HepG2 (cell line): Measurements from ENCODE around the gene KRT10. TPM values are rescaled to one million over a fixed set of nuclear protein-coding genes. Genes with fewer than 3 reads are reported as not detected.

Experiments used
- AGO1 ChIP-seq: fragments of 200-400 bp; formaldehyde crosslinking; IDR thresholded peaks from 2 replicates; pipeline ENCODE4 v1.6.1; 2017; ENCODE audit warnings: mild to moderate bottlenecking, low read depth, low read length, moderate library complexity; ENCODE audit not compliant: poor library complexity, severe bottlenecking
- AGO2 ChIP-seq: fragments of 200-400 bp; formaldehyde crosslinking; optimal IDR thresholded peaks from 2 replicates; pipeline ENCODE3; 2017; ENCODE audit warnings: mild to moderate bottlenecking, low read depth, low read length, moderate library complexity
- ATAD3A ChIP-seq: sonication (generic); formaldehyde crosslinking; IDR thresholded peaks from 2 replicates; pipeline ENCODE4 v1.4.0; 2020; ENCODE audit warnings: missing genetic modification reagents
- DMTF1 ChIP-seq: sonication (generic); formaldehyde crosslinking; IDR thresholded peaks from 2 replicates; pipeline ENCODE4 v1.4.0; 2020; ENCODE audit warnings: mild to moderate bottlenecking, missing genetic modification reagents
- DR1 ChIP-seq: sonication (generic); formaldehyde crosslinking; IDR thresholded peaks from 2 replicates; pipeline ENCODE4 v1.8.0; 2021; ENCODE audit warnings: mild to moderate bottlenecking, missing genetic modification reagents, inconsistent platforms
- FOXK2 ChIP-seq: fragments of 450-650 bp; IDR thresholded peaks from 2 replicates; pipeline ENCODE4 v1.6.1; 2016
- MAZ ChIP-seq, 2 experiments: sonication (generic) in 1 of 2; formaldehyde crosslinking in 1 of 2; IDR thresholded peaks; 2 replicates each; pipeline versions ENCODE4 v1.5.0 to v1.6.1; 2012 to 2020; ENCODE audit warnings: low read depth in 2 of 2, mild to moderate bottlenecking in 2 of 2, borderline replicate concordance in 1 of 2, improper control_type of control experiment in 1 of 2, low read length in 1 of 2, missing genetic modification reagents in 1 of 2, moderate library complexity in 1 of 2
- MEIS1 ChIP-seq: sonication (generic); formaldehyde crosslinking; IDR thresholded peaks from 2 replicates; pipeline ENCODE4 v1.9.0; 2021; ENCODE audit warnings: mild to moderate bottlenecking, missing genetic modification reagents, moderate library complexity, borderline replicate concordance
- NCOA5 ChIP-seq: sonication (generic); formaldehyde crosslinking; IDR thresholded peaks from 2 replicates; pipeline ENCODE4 v1.4.0; 2020; ENCODE audit warnings: missing genetic modification reagents
- NR2C2 ChIP-seq: sonication (generic); formaldehyde crosslinking; IDR thresholded peaks from 2 replicates; pipeline ENCODE4 v1.4.0; 2020; ENCODE audit warnings: missing genetic modification reagents, mild to moderate bottlenecking, moderate library complexity, borderline replicate concordance
- REPIN1 ChIP-seq: sonication (generic); formaldehyde crosslinking; IDR thresholded peaks from 2 replicates; pipeline ENCODE4 v1.8.0; 2022; ENCODE audit warnings: missing genetic modification reagents, low read depth, mild to moderate bottlenecking, borderline replicate concordance
- SAP130 ChIP-seq: IDR thresholded peaks from 2 replicates; pipeline ENCODE4 v1.6.1; 2016; ENCODE audit warnings: low read depth
- SRY ChIP-seq: sonication (generic); formaldehyde crosslinking; IDR thresholded peaks from 2 replicates; pipeline ENCODE4 v1.8.0; 2022; ENCODE audit warnings: mild to moderate bottlenecking, missing genetic modification reagents
- STAG1 ChIP-seq: sonication (generic); formaldehyde crosslinking; IDR thresholded peaks from 2 replicates; pipeline ENCODE4 v1.4.0; 2020; ENCODE audit warnings: missing genetic modification reagents
- THAP11 ChIP-seq: IDR thresholded peaks from 2 replicates; pipeline ENCODE4 v1.6.1; 2016; ENCODE audit warnings: missing biosample characterization, missing genetic modification reagents
- USF2 ChIP-seq, 2 experiments: sonication (generic) in 1 of 2; formaldehyde crosslinking in 1 of 2; IDR thresholded peaks; 2 replicates each; pipeline versions ENCODE4 v1.5.1 to v1.6.1; 2011 to 2020; ENCODE audit warnings: borderline replicate concordance in 1 of 2, low read depth in 1 of 2, low read length in 1 of 2, mild to moderate bottlenecking in 1 of 2, missing genetic modification reagents in 1 of 2, moderate library complexity in 1 of 2
- XRCC5 ChIP-seq: fragments of 200-400 bp; formaldehyde crosslinking; optimal IDR thresholded peaks from 2 replicates; pipeline ENCODE3; 2017; ENCODE audit warnings: mild to moderate bottlenecking, low read length
- ZIK1 ChIP-seq: sonication (generic); formaldehyde crosslinking; IDR thresholded peaks from 2 replicates; pipeline ENCODE4 v1.5.0; 2020; ENCODE audit warnings: mild to moderate bottlenecking, low read depth, missing genetic modification reagents, borderline replicate concordance
- ZNF343 ChIP-seq: sonication (generic); formaldehyde crosslinking; IDR thresholded peaks from 2 replicates; pipeline ENCODE4 v1.4.0; 2020; ENCODE audit warnings: mild to moderate bottlenecking, missing genetic modification reagents
- ZNF496 ChIP-seq: sonication (generic); formaldehyde crosslinking; IDR thresholded peaks from 2 replicates; pipeline ENCODE4 v1.8.1; 2023; ENCODE audit warnings: mild to moderate bottlenecking, moderate library complexity, missing genetic modification reagents; ENCODE audit not compliant: insufficient replicate concordance
- ZNF546 ChIP-seq: sonication (generic); formaldehyde crosslinking; conservative IDR thresholded peaks from 2 replicates; pipeline ENCODE4 v1.8.1; 2023; ENCODE audit warnings: mild to moderate bottlenecking, missing genetic modification reagents
- ZNF576 ChIP-seq: sonication (generic); formaldehyde crosslinking; IDR thresholded peaks from 2 replicates; pipeline ENCODE4 v1.4.0; 2020; ENCODE audit warnings: mild to moderate bottlenecking, missing genetic modification reagents
- ZNF619 ChIP-seq: sonication (generic); formaldehyde crosslinking; IDR thresholded peaks from 2 replicates; pipeline ENCODE4 v1.4.0; 2020; ENCODE audit warnings: mild to moderate bottlenecking, missing genetic modification reagents
- ZNF737 ChIP-seq: sonication (generic); formaldehyde crosslinking; IDR thresholded peaks from 2 replicates; pipeline ENCODE4 v1.5.0; 2020; ENCODE audit warnings: missing genetic modification reagents, mild to moderate bottlenecking, borderline replicate concordance
- ZNF766 ChIP-seq: sonication (generic); formaldehyde crosslinking; IDR thresholded peaks from 2 replicates; pipeline ENCODE4 v1.5.0; 2020; ENCODE audit warnings: missing genetic modification reagents, borderline replicate concordance
- polyA plus RNA-seq, 8 experiments: library from polyadenylated mRNA; depleted of rRNA in 3 of 8; stranded (reverse) in 7 of 8; unstranded in 1 of 8; fragments of >200 nt; fragmentation: Illumina TruSeq in 4 of 8; extraction: Trizol in 4 of 8; gene quantifications; 2 replicates each; pipeline versions ENCODE4 v1.2.1 to v1.2.3, GENCODE V29; 2011 to 2016; ENCODE audit warnings: low read depth in 4 of 8, missing spikeins in 1 of 8, mixed read lengths in 1 of 8; ENCODE audit not compliant: insufficient read depth in 1 of 8
- total RNA-seq, 5 experiments: library from RNA; depleted of rRNA; stranded (reverse); fragments of >200 nt; fragmentation: Illumina TruSeq; extraction: Trizol; gene quantifications; 2 replicates each; pipeline ENCODE4 v1.2.3, GENCODE V29; 2016; ENCODE audit warnings: low read depth in 1 of 5

Gene KRT10
- total and polyA plus RNA-seq, 2 of the 13 experiments (the other 11 are each of a cell fraction or from before 2014, with no cell fraction given): 25.1 to 27.5 TPM

GRCh38 chr17:40862985-40863733 is 40.7 kb upstream of the KRT10 start (continued):
- TF ChIP-seq THAP11 (0 out of 2 replicates have a peak, but pooled peaks have one; percentile 15), STAG1 (CRISPR knock-in tag) (peak; percentile 90), NCOA5 (CRISPR knock-in tag) (no peak), FOXK2 (no peak), SRY (CRISPR knock-in tag) (no peak), MEIS1 (CRISPR knock-in tag) (no peak), ZNF496 (no peak), ZNF766 (CRISPR knock-in tag) (no peak), ZIK1 (no peak), ATAD3A (no peak), AGO1 (no peak), ZNF737 (no peak), SAP130 (CRISPR knock-in tag) (no peak), XRCC5 (peak; percentile 96), REPIN1 (CRISPR knock-in tag) (no peak), MAZ (IDR thresholded peaks at IDR 0.05; ENCODE audit: borderline replicate concordance, low read depth, low read length) (no peak), MAZ (CRISPR knock-in tag; IDR thresholded peaks at IDR 0.05; ENCODE audit: low read depth) (0 out of 2 replicates have a peak, but pooled peaks have one; percentile 18), AGO2 (no peak), DMTF1 (no peak), NR2C2 (CRISPR knock-in tag) (no peak), DR1 (CRISPR knock-in tag) (0 out of 2 replicates have a peak, but pooled peaks have one; percentile 26), ZNF546 (CRISPR knock-in tag) (no peak), USF2 (IDR thresholded peaks at IDR 0.05; ENCODE audit: low read depth, low read length) (no peak), USF2 (CRISPR knock-in tag; IDR thresholded peaks at IDR 0.05; ENCODE audit: borderline replicate concordance) (no peak), ZNF576 (CRISPR knock-in tag) (no peak), ZNF619 (CRISPR knock-in tag) (no peak), ZNF343 (CRISPR knock-in tag) (no peak)
